HFF-Myc (cell line): ENCODE measurements around the gene CYP46A1.

Experiments used
- DNase-seq: peaks from one replicate; pipeline ENCODE4 v3.0.0-alpha.2; 2011; ENCODE audit warnings: low read depth; ENCODE audit errors: extremely low read depth
- H3K4me3 ChIP-seq: replicated peaks from 2 replicates; pipeline ENCODE4 v1.5.1; 2011; ENCODE audit warnings: low read depth, mild to moderate bottlenecking, control low read depth, low read length
- TF ChIP-seq, protein P1 (sequence below): IDR thresholded peaks from 2 replicates; pipeline ENCODE4 v1.5.1; 2012; ENCODE audit warnings: mild to moderate bottlenecking, low read depth, low read length, control low read depth; ENCODE audit errors: missing control alignments

The CYP46A1 gene

DNA sequence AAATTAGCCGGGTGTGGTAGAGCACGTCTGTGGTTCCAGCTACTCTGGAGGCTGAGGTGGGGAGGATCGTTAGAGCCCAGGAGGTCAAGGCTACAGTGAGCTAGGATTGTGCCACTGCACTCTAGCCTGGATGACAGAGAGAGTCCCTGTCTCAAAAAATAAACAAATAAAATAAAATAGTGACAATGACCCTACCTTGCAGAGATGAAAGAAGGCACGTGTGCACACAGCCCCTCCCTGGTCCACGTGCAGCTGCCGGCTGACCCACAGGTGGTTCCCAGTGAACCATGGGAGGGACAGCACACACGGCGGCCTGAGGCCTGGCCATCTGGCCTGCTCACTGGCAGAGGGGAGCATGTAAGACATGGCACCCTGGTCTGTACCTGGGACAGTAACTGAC is 34.5 kb upstream of the CYP46A1 start:
- TF ChIP-seq, protein P1, sequence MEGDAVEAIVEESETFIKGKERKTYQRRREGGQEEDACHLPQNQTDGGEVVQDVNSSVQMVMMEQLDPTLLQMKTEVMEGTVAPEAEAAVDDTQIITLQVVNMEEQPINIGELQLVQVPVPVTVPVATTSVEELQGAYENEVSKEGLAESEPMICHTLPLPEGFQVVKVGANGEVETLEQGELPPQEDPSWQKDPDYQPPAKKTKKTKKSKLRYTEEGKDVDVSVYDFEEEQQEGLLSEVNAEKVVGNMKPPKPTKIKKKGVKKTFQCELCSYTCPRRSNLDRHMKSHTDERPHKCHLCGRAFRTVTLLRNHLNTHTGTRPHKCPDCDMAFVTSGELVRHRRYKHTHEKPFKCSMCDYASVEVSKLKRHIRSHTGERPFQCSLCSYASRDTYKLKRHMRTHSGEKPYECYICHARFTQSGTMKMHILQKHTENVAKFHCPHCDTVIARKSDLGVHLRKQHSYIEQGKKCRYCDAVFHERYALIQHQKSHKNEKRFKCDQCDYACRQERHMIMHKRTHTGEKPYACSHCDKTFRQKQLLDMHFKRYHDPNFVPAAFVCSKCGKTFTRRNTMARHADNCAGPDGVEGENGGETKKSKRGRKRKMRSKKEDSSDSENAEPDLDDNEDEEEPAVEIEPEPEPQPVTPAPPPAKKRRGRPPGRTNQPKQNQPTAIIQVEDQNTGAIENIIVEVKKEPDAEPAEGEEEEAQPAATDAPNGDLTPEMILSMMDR = no peak
- DNase-seq = no peak
- no peak overlapping the region for H3K4me3 ChIP-seq

DNA sequence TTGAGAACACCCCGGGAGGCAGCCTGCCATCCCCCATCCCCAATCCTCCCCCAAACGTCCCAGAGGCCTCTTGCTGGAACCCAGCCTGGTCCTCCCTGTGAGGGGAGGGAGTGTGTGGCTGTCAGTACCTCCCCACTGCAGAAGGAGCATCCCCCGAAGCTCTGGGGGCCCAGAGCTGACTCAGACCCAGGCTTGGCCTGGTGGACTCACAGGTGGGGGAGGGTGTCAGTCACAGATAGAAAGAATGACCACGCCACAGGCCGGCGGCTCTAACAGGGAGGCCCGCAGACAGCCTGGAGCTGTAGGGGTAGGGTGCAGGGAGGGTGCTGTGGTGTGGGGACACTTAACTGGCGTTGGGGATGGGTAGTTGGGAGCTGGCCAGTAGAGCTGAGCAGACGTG is 33.9 kb upstream of the CYP46A1 start:
- TF ChIP-seq, protein P1 = no peak

DNA sequence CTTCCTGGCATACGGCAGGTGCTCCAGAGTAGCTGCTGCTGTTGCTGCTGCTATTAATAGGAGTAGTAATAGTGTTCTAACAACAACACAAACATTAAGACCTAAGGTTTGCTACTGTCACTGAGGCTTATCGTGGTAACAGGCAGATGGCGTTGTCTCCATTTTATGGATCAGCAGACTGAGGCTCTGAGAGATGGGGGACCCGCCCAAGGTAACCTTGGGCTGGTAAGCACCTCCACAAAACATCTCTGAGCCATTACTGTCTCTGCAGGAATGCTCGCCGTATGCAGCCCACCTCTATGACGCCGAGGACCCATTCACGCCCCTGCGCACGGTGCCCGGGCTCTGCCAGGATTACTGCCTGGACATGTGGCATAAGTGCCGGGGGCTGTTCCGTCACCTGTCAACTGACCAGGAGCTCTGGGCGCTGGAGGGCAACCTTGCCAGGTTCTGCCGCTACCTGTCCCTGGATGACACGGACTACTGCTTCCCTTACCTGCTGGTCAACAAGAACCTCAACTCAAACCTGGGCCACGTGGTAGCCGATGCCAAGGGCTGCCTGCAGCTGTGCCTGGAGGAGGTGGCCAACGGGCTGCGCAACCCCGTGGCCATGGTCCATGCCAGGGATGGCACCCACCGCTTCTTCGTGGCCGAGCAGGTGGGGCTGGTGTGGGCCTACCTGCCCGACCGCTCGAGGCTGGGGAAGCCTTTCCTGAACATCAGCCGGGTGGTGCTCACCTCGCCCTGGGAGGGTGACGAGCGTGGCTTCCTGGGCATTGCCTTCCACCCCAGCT is 31.9 kb upstream of the CYP46A1 start:
- TF ChIP-seq, protein P1 = no peak
- DNase-seq = no peak

More for the DNA sequence above, 33.9 kb upstream of the CYP46A1 start:
- DNase-seq = no peak
- H3K4me3 ChIP-seq = no peak overlapping the region

DNA sequence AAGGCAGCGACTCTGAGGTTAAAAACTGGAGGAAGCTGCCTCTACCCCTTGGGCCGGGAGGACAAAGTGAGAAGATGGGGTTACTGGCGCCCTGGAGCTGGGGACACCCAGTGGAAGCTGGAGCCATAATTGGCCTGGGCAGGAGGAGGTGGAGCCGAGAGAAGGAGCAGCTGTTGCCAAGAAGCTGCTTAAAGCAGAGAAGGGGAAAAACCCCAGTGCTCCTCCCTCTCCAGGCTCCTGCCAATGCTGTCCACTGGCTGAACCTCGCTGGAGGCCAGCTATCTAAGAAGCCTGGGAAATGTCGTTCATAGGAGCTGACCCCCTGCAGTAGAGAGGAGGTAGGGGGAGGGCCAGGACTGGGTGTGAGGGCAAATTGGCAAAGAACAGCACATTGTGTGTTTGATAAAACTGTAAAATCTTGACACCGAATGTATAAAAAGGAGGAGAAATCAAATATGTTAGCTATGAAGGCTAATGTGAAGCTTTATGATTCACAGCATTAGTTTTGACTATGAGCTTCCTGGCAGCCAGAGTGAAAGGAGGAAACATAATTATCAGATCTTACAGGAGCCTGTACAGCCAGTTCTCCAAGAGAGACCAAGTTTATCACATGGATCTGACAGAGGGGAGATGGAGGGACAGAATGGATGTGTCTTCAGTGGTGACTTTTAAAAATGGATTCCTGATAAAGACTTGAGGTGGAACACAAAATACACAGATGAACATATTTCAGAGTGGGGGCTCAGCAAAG is 29.7 kb upstream of the CYP46A1 start:
- TF ChIP-seq, protein P1 = no peak
- no peak for DNase-seq
- no peak overlapping the region for H3K4me3 ChIP-seq

More for the DNA sequence above, 31.9 kb upstream of the CYP46A1 start:
- no peak overlapping the region for H3K4me3 ChIP-seq

DNA sequence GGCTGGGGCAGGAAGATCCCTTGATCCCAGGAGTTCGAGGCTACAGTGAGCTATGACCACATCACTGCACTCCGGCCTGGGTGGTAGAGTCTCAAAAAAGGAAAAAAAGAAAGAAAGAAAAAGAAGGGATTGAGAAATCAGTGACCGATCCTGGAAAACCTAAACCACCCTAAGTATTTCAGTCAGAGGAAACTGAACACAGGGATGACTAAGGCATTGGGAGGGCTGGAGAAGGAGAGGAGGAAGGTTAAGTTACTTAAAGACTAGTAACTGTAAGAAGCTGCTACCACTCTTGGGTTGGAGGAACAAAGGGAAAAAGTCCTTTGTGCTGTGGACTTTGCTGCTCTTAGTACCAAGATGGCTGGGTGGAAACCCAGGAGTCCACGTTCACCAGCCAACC is 28.6 kb upstream of the CYP46A1 start:
- no peak for DNase-seq
- TF ChIP-seq, protein P1 = no peak
- no peak overlapping the region for H3K4me3 ChIP-seq

DNA sequence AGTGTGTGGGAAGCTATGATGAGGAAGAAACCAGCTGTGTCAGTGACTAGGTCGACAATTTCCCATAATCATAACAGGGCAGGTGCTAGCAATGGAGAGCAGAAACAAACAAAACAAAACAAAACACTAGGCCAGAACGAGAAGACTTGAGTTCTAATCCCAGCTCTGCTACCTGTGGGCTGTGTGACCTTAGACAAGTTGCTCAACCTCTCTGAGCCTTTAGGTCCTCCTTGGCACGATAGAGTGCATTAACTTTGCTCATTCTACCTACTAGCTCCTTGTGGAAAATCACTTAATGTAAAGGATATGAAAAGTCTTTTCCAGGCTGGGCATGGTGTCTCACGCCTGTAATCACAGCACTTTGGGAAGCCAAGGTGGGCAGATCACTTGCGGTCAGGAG is 27.9 kb upstream of the CYP46A1 start:
- DNase-seq = no peak
- no peak overlapping the region for H3K4me3 ChIP-seq
- TF ChIP-seq, protein P1 = no peak
